SIG-M5 treated with dmso at 0.1 percent for 504 hours (cell line): ENCODE data around the gene CYP26A1.

Source experiments
- DNase-seq: peaks from one replicate; lab custom pipeline; 2025; ENCODE audit not compliant: unreplicated experiment; lab: John Stamatoyannopoulos, UW

The CYP26A1 gene, protein sequence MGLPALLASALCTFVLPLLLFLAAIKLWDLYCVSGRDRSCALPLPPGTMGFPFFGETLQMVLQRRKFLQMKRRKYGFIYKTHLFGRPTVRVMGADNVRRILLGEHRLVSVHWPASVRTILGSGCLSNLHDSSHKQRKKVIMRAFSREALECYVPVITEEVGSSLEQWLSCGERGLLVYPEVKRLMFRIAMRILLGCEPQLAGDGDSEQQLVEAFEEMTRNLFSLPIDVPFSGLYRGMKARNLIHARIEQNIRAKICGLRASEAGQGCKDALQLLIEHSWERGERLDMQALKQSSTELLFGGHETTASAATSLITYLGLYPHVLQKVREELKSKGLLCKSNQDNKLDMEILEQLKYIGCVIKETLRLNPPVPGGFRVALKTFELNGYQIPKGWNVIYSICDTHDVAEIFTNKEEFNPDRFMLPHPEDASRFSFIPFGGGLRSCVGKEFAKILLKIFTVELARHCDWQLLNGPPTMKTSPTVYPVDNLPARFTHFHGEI

DNA sequence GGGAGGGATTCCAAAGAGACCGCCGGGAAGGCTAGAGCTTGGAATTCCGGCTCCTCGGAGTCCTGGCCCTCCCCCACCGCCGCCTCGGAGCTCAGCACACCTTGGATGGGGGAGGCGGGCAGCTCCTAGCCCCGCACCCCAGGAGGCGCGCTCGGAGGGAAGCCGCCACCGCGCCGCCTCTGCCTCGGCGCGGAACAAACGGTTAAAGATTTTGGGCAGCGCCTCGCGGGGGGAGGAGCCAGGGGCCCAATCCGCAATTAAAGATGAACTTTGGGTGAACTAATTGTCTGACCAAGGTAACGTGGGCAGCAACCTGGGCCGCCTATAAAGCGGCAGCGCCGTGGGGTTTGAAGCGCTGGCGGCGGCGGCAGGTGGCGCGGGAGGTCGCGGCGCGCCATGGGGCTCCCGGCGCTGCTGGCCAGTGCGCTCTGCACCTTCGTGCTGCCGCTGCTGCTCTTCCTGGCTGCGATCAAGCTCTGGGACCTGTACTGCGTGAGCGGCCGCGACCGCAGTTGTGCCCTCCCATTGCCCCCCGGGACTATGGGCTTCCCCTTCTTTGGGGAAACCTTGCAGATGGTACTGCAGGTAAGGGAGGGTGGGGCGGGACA lies at the start of gene CYP26A1:
Gene CYP26A1, plus strand, starts transcription at position 355 of the 608 bp plus-strand sequence. Its CDS starts 42 bp downstream, at position 397.
- no peak for DNase-seq

DNA sequence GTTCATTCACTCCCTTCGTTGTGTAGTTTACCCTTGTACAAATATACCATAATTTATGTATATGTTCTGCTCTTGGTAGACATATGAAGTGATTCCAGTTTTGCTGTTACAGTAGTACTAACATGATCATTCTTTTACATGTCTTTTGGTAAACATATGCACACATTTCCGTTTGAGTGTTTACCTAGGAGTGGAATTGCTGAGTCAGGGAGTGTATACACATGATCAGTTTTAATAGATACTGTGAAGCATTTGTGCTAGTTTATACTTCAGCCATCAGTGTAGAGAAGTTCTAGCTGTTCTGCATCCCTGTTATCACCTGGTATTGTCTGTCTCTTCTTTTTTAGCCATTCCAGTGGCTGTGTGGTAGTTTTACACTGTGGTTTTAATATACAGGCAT lies 47.6 kb upstream of the CYP26A1 start:
- DNase-seq: no peak

DNA sequence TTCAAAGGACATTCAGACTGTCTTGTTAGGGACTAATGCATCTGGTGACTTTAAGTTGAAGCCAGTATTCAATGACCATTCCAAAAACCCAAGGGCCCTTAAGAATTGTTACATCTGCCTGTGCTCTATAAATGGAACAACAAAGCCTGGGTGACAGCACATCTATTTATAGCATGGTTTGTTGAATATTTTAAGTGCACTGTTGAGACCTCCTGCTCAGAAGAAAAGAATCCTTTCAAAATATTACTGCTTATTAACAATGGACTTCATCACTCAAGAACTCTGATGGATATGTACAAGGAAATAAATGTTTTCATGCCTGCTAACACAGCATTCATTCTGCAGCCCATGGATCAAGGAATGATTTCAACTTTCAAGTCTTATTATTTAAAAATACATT lies 46.2 kb upstream of the CYP26A1 start:
- no peak for DNase-seq

GRCh38 chr10:93028883-93029282 lies 44.8 kb upstream of the CYP26A1 start:
- no peak for DNase-seq

- no peak for DNase-seq
These were observed 43.3 kb upstream of the CYP26A1 start for GRCh38 chr10:93030409-93030808.

GRCh38 chr10:93032105-93032808 lies 41.4 kb upstream of the CYP26A1 start:
- DNase-seq: no peak

- DNase-seq: no peak
These were observed 40.9 kb upstream of the CYP26A1 start for GRCh38 chr10:93032809-93033137.

DNA sequence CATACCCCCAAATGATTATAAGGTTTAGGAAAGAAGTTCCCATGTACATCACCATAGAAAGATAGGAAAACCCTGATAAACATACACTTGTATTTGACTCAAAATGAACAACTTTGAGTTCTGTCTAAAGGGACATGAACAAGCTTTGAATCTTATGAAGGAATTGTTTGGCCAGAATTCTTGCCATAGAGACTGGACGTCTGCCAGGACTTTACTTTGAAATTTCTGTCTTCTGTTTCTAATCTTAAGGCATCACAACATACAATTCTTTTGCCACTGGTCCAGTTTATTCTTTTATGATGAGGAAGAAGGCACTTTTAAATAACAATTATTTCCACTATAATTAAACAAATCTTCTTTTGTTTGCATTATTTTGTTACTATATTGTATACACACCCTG lies 39.3 kb upstream of the CYP26A1 start:
- DNase-seq: no peak

DNA sequence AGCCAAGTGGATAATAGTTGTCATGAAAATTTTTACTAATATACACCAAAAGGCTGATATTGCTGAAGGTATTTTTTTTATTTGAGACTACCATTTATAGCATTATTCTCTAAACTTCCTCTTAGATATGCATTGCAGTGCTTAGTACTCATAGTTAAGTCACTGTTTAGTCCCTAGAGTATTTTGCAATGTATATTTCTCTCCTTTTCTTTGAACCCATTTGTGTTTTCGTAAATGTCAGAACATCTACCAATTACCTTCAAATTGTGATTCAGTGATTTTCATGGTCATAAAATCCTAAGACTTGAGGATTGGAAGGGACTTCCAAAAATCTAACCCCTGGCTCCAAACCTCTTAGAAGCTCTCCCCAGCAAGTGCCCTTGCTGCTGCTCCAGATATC lies 34.6 kb upstream of the CYP26A1 start:
- DNase-seq: no peak

DNA sequence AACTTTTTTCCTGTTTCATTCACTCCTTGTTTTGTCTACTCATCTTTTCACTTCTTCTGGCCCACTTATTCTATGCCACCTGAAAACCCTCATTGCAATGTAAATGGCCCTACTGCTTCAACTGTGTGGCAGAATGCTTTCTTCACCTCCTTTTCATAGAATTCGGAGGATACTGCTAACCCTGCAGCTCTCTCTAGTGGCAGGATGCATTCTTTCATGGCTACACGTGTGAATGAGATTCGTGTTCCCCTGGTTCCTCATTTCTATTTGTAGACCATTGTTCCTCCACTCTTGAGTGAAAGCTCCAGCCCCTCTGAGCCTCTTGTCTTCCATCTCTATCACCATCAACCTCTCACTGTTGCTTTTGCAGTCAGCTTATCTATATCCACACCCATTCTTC lies 34.0 kb upstream of the CYP26A1 start:
- peak; percentile 79 for DNase-seq

GRCh38 chr10:93054486-93054885 lies 19.2 kb upstream of the CYP26A1 start:
- no peak for DNase-seq

DNA sequence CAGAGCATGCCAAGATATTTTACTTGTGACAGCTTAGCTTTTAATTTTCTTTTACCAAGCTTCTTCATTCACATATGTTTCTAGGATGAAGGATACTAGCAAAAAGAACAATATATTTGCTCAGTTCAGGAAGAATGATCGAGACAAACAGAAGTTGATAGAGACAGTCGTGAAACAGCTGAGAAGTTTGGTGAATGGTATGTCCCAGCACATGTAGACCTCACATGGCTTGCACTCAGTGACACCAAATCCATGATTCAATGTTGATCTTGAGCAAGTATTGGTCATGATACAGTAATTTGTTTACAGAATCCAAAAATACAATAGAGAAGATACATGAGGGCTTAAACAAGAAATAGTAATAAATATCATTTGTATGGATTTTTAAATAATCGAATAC lies 15.6 kb upstream of the CYP26A1 start:
- no peak for DNase-seq

- no peak for DNase-seq
These were observed 13.5 kb upstream of the CYP26A1 start, which contains the start of gene CYP26C1 for GRCh38 chr10:93059975-93060886. Gene CYP26C1, plus strand, starts transcription at chr10:93060798. Its CDS starts 466 bp downstream, at chr10:93061264.

- DNase-seq: no peak
These were observed 12.7 kb upstream of the CYP26A1 start for GRCh38 chr10:93060887-93061593.

GRCh38 chr10:93061594-93062513 lies 11.8 kb upstream of the CYP26A1 start:
- no peak for DNase-seq

GRCh38 chr10:93062514-93063143 lies 11.1 kb upstream of the CYP26A1 start:
- DNase-seq: no peak

- no peak for DNase-seq
These were observed 10.3 kb upstream of the CYP26A1 start for GRCh38 chr10:93063144-93063976.
